RWPE1 (cell line): ENCODE measurements around the gene IL15RA.
"Not testable (repeated sequence)": the region's sequence is repeated elsewhere in the genome, so short reads cannot be mapped to it uniquely, and the experiment has no call there.

Source experiments
- CTCF ChIA-PET: fragments of 350-600 bp; sonication (Branson Sonifier 250); formaldehyde crosslinking; extraction: SDS; loops from one replicate; lab custom pipeline; 2021; lab: Yijun Ruan, JAX
- POLR2A ChIA-PET: fragments of 400-600 bp; formaldehyde crosslinking; extraction: SDS; loops from one replicate; lab custom pipeline; 2020; ENCODE audit warnings: antibody characterized with exemption; ENCODE audit not compliant: low non-redundant PET; lab: Yijun Ruan, JAX
- DNase-seq: peaks from one replicate; pipeline ENCODE4 v3.0.0; 2012; ENCODE audit warnings: low spot score
- H3K27ac ChIP-seq: fragments of 450-650 bp; 2 replicates; pipeline ENCODE4 v1.5.1; 2017
- CTCF ChIP-seq: fragments of 450-650 bp; conservative IDR thresholded peaks from 2 replicates; pipeline ENCODE4 v1.5.1; 2017; ENCODE audit warnings: low read depth, mild to moderate bottlenecking

IL15RA gene

GRCh38 chr10:6008497-6009142 lies 31.3 kb upstream of the IL15RA start:
- CTCF ChIA-PET = interaction anchor here (0.6 kb wide), 1 partner anchor 30 kb away, joined by 3 read pairs; no protein-coding TSS in a partner anchor
- no peak for TF ChIP-seq CTCF
- POLR2A ChIA-PET = no interaction called here
- no peak overlapping the region for H3K27ac ChIP-seq
- no peak for DNase-seq

GRCh38 chr10:6006991-6007390 lies 29.6 kb upstream of the IL15RA start:
- TF ChIP-seq CTCF = no peak
- CTCF ChIA-PET = interaction anchor here (0.7 kb wide), 1 partner anchor 395 kb away, joined by 3 read pairs; no protein-coding TSS in a partner anchor
- DNase-seq = no peak
- no peak overlapping the region for H3K27ac ChIP-seq
- POLR2A ChIA-PET = no interaction called here

- H3K27ac ChIP-seq = no peak overlapping the region
- TF ChIP-seq CTCF = no peak
- ChIA-PET POLR2A (no interaction called here), CTCF (interaction anchor here (0.8 kb wide), 1 partner anchor 399 kb away, joined by 3 read pairs; no protein-coding TSS in a partner anchor)
- no peak for DNase-seq
Observed at GRCh38 chr10:6006546-6006945, 29.2 kb upstream of the IL15RA start.

- H3K27ac ChIP-seq = no peak overlapping the region
- ChIA-PET CTCF (interaction anchor here (0.8 kb wide), 1 partner anchor 399 kb away, joined by 3 read pairs; no protein-coding TSS in a partner anchor), POLR2A (no interaction called here)
- DNase-seq = no peak
- no peak for TF ChIP-seq CTCF
Observed at GRCh38 chr10:6005856-6006395, 28.6 kb upstream of the IL15RA start.

DNA sequence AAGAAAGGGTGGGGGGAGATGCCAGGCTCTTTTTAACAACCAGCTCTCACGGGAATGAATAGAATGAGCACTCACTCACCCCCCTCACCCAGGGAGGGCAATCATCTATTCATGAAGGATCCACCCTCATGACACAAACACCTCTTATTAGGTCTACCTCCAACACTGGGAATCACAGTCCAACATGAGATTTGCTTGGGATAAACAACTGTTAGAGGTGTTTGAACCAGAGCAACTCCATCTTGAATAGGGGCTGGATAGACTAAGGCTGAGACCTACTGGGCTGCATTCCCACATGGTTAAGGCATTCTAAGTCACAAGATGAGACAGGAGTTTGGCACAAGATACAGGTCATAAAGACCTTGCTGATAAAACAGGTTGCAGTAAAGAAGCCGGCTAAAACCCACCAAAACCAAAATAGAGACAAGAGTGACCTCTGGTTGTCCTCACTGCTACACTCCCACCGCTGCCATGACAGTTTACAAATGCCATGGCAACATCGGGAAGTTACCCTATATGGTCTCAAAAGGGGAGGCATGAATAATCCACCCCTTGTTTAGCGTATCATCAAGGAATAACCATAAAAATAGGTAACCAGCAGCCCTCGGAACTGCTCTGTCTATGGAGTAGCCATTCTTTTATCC lies 27.9 kb upstream of the IL15RA start:
- POLR2A ChIA-PET, CTCF ChIA-PET, DNase-seq: not testable (repeated sequence)

GRCh38 chr10:6002809-6003510 lies 25.6 kb upstream of the IL15RA start:
- no peak overlapping the region for H3K27ac ChIP-seq
- CTCF ChIA-PET = interaction anchor here (0.9 kb wide), 1 partner anchor 10 kb away, joined by 4 read pairs; no protein-coding TSS in a partner anchor
- no peak for DNase-seq
- no peak for TF ChIP-seq CTCF
- POLR2A ChIA-PET = no interaction called here

More for the DNA sequence above, 27.9 kb upstream of the IL15RA start:
- not testable (repeated sequence) for H3K27ac ChIP-seq
